HepG2 (cell line): ENCODE results near the gene ZC3H14. TPM values are rescaled to one million over a fixed set of nuclear protein-coding genes. Genes with fewer than 3 reads are reported as not detected.

ENCODE experiments used
- ATAC-seq: fragments of 200-7000 bp; cut with Tn5 transposase; 3 replicates; pipeline ENCODE4 v1.9.1; 2020; ENCODE audit warnings: mild to moderate bottlenecking, moderate library complexity
- BruUV-seq: library from RNA; stranded (reverse); fragments of 400-500 nt; replicated peaks from 2 replicates; lab custom pipeline; 2021; lab: Mats Ljungman, UMichigan
- CTCF ChIA-PET: fragments of 300-600 bp; formaldehyde crosslinking; extraction: SDS; loops from one replicate; lab custom pipeline; 2021; ENCODE audit warnings: low total read pairs, inconsistent platforms, low intra/inter-chr PET ratio; lab: Yijun Ruan, JAX
- POLR2A ChIA-PET: fragments of 350-600 bp; sonication (Branson Sonifier 250); formaldehyde crosslinking; loops from one replicate; lab custom pipeline; 2020; ENCODE audit warnings: antibody characterized with exemption, inconsistent platforms; lab: Yijun Ruan, JAX
- DNase-seq: peaks from one replicate; pipeline ENCODE4 v3.0.0-alpha.2; 2015; ENCODE audit warnings: low spot score
- FAIRE-seq: peaks from 3 replicates; lab custom pipeline; 2011; peaks lifted over from hg19 to GRCh38; lab: Jason Lieb, UNC
- H2AFZ ChIP-seq: one replicate; pipeline ENCODE4 v1.6.1; 2011; ENCODE audit warnings: low read length, inconsistent platforms
- H3K27ac ChIP-seq: fragments of 300-600 bp; 3 replicates; pipeline ENCODE4 v1.8.0; 2011; ENCODE audit warnings: mixed run types, mild to moderate bottlenecking, mixed read lengths, low read length, inconsistent platforms; ENCODE audit not compliant: insufficient read depth; ENCODE audit errors: extremely low read length
- H3K27me3 ChIP-seq, 2 experiments: fragments of 200-600 bp in 1 of 2; 2 replicates in 1 of 2; 3 replicates in 1 of 2; pipeline versions ENCODE4 v1.6.0 to v1.8.0; 2011; ENCODE audit warnings: low read length in 2 of 2, mild to moderate bottlenecking in 2 of 2, moderate library complexity in 2 of 2, inconsistent platforms in 1 of 2; ENCODE audit not compliant: insufficient read depth in 2 of 2, control insufficient read depth in 1 of 2
- H3K36me3 ChIP-seq, 2 experiments: fragments of 200-600 bp in 1 of 2; replicated peaks in 1 of 2; 2 replicates in 1 of 2; 3 replicates in 1 of 2; pipeline versions ENCODE4 v1.5.1 to v1.8.0; 2011; ENCODE audit warnings: low read length in 2 of 2, inconsistent platforms in 1 of 2; ENCODE audit not compliant: insufficient read depth in 2 of 2, control insufficient read depth in 1 of 2
- H3K4me1 ChIP-seq: 2 replicates; pipeline ENCODE4 v1.5.1; 2012; ENCODE audit warnings: low read length, inconsistent platforms; ENCODE audit not compliant: insufficient read depth
- H3K4me2 ChIP-seq: 2 replicates; pipeline ENCODE4 v1.6.0; 2011; ENCODE audit warnings: low read depth, low read length, inconsistent platforms
- H3K4me3 ChIP-seq, 3 experiments: fragments of 200-600 bp in 1 of 3; sonication (generic), shearing (Covaris generic) in 1 of 3; replicated peaks in 1 of 3; 2 replicates each; pipeline ENCODE4 v1.5.1; 2011 to 2016; ENCODE audit warnings: low read length in 3 of 3, inconsistent platforms in 2 of 3, low read depth in 2 of 3, mild to moderate bottlenecking in 2 of 3, control low read depth in 1 of 3, mixed read lengths in 1 of 3; ENCODE audit not compliant: insufficient read depth in 1 of 3
- H3K79me2 ChIP-seq: one replicate; pipeline ENCODE4 v1.6.1; 2011; ENCODE audit warnings: low read length, inconsistent platforms; ENCODE audit not compliant: insufficient read depth
- H3K9ac ChIP-seq: 2 replicates; pipeline ENCODE4 v1.6.0; 2011; ENCODE audit warnings: mild to moderate bottlenecking, low read depth, low read length, inconsistent platforms; ENCODE audit not compliant: insufficient read depth
- H3K9me3 ChIP-seq: 2 replicates; pipeline ENCODE4 v1.5.1; 2012; ENCODE audit warnings: mild to moderate bottlenecking, low read length
- H4K20me1 ChIP-seq: 2 replicates; pipeline ENCODE4 v1.6.0; 2011; ENCODE audit warnings: inconsistent platforms, mild to moderate bottlenecking, low read length, moderate library complexity; ENCODE audit not compliant: insufficient read depth
- ELF3 ChIP-seq: IDR thresholded peaks from 2 replicates; pipeline ENCODE4 v1.6.1; 2016; ENCODE audit warnings: missing genetic modification reagents, missing compliant biosample characterization
- ZNF34 ChIP-seq: sonication (generic); formaldehyde crosslinking; IDR thresholded peaks from 2 replicates; pipeline ENCODE4 v1.4.0; 2020; ENCODE audit warnings: mild to moderate bottlenecking, missing genetic modification reagents, borderline replicate concordance
- WGBS: methylation state at CpG from one replicate; pipeline ENCODE4 v1.1.6; 2017; ENCODE audit warnings: low lambda C conversion rate; 5-methylcytosine and 5-hydroxymethylcytosine counted together
- in situ Hi-C: cut with HindIII; loops from 2 replicates; pipeline ENCODE4 v1.10.0; 2017; ENCODE audit warnings: low pct_unique_long_range_greater_than_20kb; ENCODE audit not compliant: extremely low pct_ligation_motif_present
- intact Hi-C: fragments of 100-400 bp; cut with micrococcal nuclease; formaldehyde crosslinking; loops from one replicate; pipeline ENCODE4 v1.10.0; 2022; ENCODE audit not compliant: unreplicated experiment
- polyA plus RNA-seq, 8 experiments: library from polyadenylated mRNA; depleted of rRNA in 3 of 8; stranded (reverse) in 7 of 8; unstranded in 1 of 8; fragments of >200 nt; fragmentation: Illumina TruSeq in 4 of 8; extraction: Trizol in 4 of 8; gene quantifications; 2 replicates each; pipeline versions ENCODE4 v1.2.1 to v1.2.3, GENCODE V29; 2011 to 2016; ENCODE audit warnings: low read depth in 4 of 8, missing spikeins in 1 of 8, mixed read lengths in 1 of 8; ENCODE audit not compliant: insufficient read depth in 1 of 8
- total RNA-seq, 5 experiments: library from RNA; depleted of rRNA; stranded (reverse); fragments of >200 nt; fragmentation: Illumina TruSeq; extraction: Trizol; gene quantifications; 2 replicates each; pipeline ENCODE4 v1.2.3, GENCODE V29; 2016; ENCODE audit warnings: low read depth in 1 of 5
- TF ChIP-seq, protein P1 (sequence below): IDR thresholded peaks from 2 replicates; pipeline ENCODE4 v1.6.1; 2012; ENCODE audit warnings: low read depth, low read length, improper control_type of control experiment

The ZC3H14 gene
- total and polyA plus RNA-seq, 2 of the 13 experiments (the other 11 are each of a cell fraction or from before 2014, with no cell fraction given), result 65.1 to 67.5 TPM

DNA sequence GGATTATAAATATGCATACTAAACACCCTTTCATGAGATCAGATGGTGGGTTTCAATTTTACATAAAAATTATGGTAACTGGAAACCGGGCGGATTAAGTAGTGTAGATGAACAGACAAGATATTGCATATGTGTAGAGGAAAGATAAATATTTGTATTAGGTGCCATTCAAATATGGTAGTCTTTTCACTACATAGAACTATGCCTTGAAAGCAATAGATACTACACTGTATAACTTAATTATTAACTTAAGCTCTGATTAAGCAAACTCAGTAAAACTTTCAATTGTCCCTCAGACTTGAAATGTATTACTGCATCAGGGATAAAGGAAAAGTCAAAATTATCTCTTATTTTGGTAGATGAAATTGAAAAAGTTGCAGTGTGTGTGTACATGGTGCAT is 10.0 kb upstream of the ZC3H14 start (continued):
- TF ChIP-seq, protein P1, sequence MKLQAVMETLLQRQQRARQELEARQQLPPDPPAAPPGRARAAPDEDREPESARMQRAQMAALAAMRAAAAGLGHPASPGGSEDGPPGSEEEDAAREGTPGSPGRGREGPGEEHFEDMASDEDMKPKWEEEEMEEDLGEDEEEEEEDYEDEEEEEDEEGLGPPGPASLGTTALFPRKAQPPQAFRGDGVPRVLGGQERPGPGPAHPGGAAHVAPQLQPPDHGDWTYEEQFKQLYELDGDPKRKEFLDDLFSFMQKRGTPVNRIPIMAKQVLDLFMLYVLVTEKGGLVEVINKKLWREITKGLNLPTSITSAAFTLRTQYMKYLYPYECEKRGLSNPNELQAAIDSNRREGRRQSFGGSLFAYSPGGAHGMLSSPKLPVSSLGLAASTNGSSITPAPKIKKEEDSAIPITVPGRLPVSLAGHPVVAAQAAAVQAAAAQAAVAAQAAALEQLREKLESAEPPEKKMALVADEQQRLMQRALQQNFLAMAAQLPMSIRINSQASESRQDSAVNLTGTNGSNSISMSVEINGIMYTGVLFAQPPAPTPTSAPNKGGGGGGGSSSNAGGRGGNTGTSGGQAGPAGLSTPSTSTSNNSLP, result 0 out of 2 replicates have a peak, but pooled peaks have one; percentile 41

DNA sequence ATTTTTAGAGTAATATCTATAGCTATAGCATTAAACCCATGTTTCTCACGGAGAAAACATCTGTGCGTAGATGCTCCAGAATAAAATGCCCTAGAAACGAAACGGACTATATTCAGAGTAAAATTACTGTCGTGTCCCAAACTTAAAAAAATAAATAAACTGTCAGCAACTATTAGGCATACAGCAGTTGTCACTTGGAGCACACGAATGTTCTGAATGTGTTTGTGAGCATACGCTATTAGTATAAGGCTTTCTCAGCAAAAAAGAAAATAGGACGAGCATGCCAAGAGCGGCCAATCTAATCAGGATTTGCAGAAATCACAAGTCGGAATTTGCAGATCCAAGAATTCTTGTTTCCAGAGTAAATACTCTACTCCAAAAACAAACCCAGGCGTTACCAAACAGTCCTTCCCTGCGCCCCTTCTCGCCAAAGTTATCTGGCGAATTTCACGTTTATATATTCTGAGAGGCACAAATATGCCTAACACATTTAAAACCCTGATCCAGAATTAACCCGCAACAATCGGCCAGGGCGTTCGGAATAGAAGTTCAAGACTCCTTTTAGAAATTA is 8.9 kb upstream of the ZC3H14 start:
- WGBS, result 5% methylated on average over 19 of the region's 19 CpGs
- Histone ChIP-seq H3K9ac (peak overlapping the region; percentile 64), H4K20me1 (no peaks in the 10 kb centered on the region), H3K4me1 (peaks cover 32% of the 10 kb centered on the region), H3K4me3 (peak overlapping the region; percentile 78 to 99 (median 83)), H3K36me3 (no peaks in the 10 kb centered on the region; a peak in 1 of 5 replicates), H3K27me3 (no peaks in the 10 kb centered on the region), H2AFZ (peak overlapping the region; percentile 64), H3K9me3 (no peaks in the 10 kb centered on the region), H3K79me2 (no peaks in the 10 kb centered on the region), H3K4me2 (peak overlapping the region; percentile 79), H3K27ac (no peak overlapping the region)
- DNase-seq, result no peak
- intact Hi-C loops (loop anchor here (10.0 kb wide), 1 partner anchor 169 kb away; the partner anchor contains the start of gene SPATA7), in situ Hi-C loops (no loop called here)
- TSS peak; percentile 71 for BruUV-seq
- POLR2A ChIA-PET, result no interaction called here
- FAIRE-seq, result no peak
- no peak for ATAC-seq
- TF ChIP-seq ELF3 (CRISPR knock-in tag), result peak; percentile 3; the same call in 1 of the 2 replicates
- no peak for TF ChIP-seq ZNF34 (CRISPR knock-in tag)
- CTCF ChIA-PET, result no interaction called here
